A673 (cell line): ENCODE measurements around the gene SDHB. TPM values are rescaled to one million over a fixed set of nuclear protein-coding genes. Genes with fewer than 3 reads are reported as not detected.
A peak's percentile ranks its signal among the peaks of the same experiment; 100 is the strongest.

Experiments used
- BruUV-seq: library from RNA; stranded (reverse); fragments of 400-500 nt; replicated peaks from 2 replicates; lab custom pipeline; 2021; lab: Mats Ljungman, UMichigan
- CTCF ChIA-PET: fragments of 300-600 bp; sonication (Branson Sonifier 250); formaldehyde crosslinking; loops from one replicate; lab custom pipeline; 2022; ENCODE audit warnings: antibody characterized with exemption; lab: Charles Lee
- POLR2A ChIA-PET: fragments of 300-600 bp; sonication (Branson Sonifier 250); formaldehyde crosslinking; loops from one replicate; lab custom pipeline; 2022; ENCODE audit warnings: antibody characterized with exemption; ENCODE audit not compliant: low non-redundant PET; lab: Charles Lee
- DNase-seq: peaks from one replicate; pipeline ENCODE4 v3.0.0-alpha.2; 2015; ENCODE audit warnings: low spot score
- H3K27ac ChIP-seq: fragments of 200-600 bp; sonication (generic); 2 replicates; pipeline ENCODE4 v1.5.1; 2016; ENCODE audit warnings: mixed run types, low read depth, mild to moderate bottlenecking, mixed read lengths, antibody characterized with exemption, low read length; ENCODE audit not compliant: poor library complexity, severe bottlenecking
- H3K27me3 ChIP-seq: fragments of 200-600 bp; sonication (generic); replicated peaks from 2 replicates; pipeline ENCODE4 v1.6.1; 2017; ENCODE audit warnings: mixed run types, low read depth, mild to moderate bottlenecking, mixed read lengths, antibody characterized with exemption, low read length; ENCODE audit not compliant: insufficient read depth, poor library complexity
- H3K36me3 ChIP-seq: fragments of 200-600 bp; sonication (generic); 2 replicates; pipeline ENCODE4 v1.6.1; 2016; ENCODE audit warnings: mixed run types, mild to moderate bottlenecking, mixed read lengths, antibody characterized with exemption, low read length; ENCODE audit not compliant: insufficient read depth, poor library complexity, severe bottlenecking
- H3K4me1 ChIP-seq: fragments of 200-600 bp; sonication (generic); 2 replicates; pipeline ENCODE4 v1.6.1; 2017; ENCODE audit warnings: mixed run types, mild to moderate bottlenecking, mixed read lengths, antibody characterized with exemption, low read length; ENCODE audit not compliant: insufficient read depth, poor library complexity, severe bottlenecking
- H3K4me3 ChIP-seq: fragments of 200-600 bp; sonication (generic); 2 replicates; pipeline ENCODE4 v1.5.1; 2016; ENCODE audit warnings: low read depth, mixed run types, mild to moderate bottlenecking, mixed read lengths, low read length; ENCODE audit not compliant: poor library complexity, severe bottlenecking
- H3K9me3 ChIP-seq: fragments of 200-600 bp; sonication (generic); 2 replicates; pipeline ENCODE4 v1.6.1; 2016; ENCODE audit warnings: mixed run types, low read depth, mild to moderate bottlenecking, mixed read lengths, antibody characterized with exemption, low read length; ENCODE audit not compliant: poor library complexity, severe bottlenecking
- EZH2 ChIP-seq: fragments of 200-600 bp; sonication (generic); IDR thresholded peaks from 2 replicates; pipeline ENCODE4 v1.6.1; 2017; ENCODE audit warnings: borderline replicate concordance, low read depth, mild to moderate bottlenecking, mixed read lengths, antibody characterized with exemption, low read length; ENCODE audit not compliant: poor library complexity, severe bottlenecking
- intact Hi-C: fragments of 100-400 bp; cut with micrococcal nuclease; formaldehyde crosslinking; loops from one replicate; pipeline ENCODE4 v1.10.0; 2022; ENCODE audit not compliant: unreplicated experiment
- total RNA-seq: library from RNA; stranded (reverse); gene quantifications from 2 replicates; pipeline ENCODE4 v1.2.3, GENCODE V29; 2021
- TF ChIP-seq, protein P1 (sequence below): fragments of 300-800, 200-600 bp; sonication (generic); conservative IDR thresholded peaks from 2 replicates; pipeline ENCODE4 v1.5.1; 2017; ENCODE audit warnings: low read depth, mild to moderate bottlenecking, antibody characterized with exemption, low read length, moderate library complexity, mixed read lengths

Gene SDHB
- total RNA-seq, 1 experiment from 2014 or later: 208 TPM

DNA sequence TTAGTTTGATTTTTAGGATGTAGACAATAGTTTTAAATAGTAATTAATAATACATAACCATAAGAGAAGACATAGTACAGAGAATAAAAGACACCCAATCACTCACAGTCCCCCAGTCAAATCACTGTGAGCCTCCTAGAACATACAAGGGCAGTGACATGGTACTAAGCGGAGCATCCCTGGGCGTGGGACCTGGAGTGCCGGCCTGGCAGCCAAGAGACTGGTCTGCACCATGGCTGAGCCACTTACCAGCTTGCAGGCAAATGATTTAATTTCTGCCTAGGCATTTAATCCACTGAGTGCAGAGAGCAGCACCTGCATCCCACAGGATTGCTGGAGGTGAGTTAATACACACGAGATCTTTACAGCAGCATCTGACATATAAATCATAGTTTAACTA lies 20.4 kb downstream of the SDHB start:
- TF ChIP-seq, protein P1, sequence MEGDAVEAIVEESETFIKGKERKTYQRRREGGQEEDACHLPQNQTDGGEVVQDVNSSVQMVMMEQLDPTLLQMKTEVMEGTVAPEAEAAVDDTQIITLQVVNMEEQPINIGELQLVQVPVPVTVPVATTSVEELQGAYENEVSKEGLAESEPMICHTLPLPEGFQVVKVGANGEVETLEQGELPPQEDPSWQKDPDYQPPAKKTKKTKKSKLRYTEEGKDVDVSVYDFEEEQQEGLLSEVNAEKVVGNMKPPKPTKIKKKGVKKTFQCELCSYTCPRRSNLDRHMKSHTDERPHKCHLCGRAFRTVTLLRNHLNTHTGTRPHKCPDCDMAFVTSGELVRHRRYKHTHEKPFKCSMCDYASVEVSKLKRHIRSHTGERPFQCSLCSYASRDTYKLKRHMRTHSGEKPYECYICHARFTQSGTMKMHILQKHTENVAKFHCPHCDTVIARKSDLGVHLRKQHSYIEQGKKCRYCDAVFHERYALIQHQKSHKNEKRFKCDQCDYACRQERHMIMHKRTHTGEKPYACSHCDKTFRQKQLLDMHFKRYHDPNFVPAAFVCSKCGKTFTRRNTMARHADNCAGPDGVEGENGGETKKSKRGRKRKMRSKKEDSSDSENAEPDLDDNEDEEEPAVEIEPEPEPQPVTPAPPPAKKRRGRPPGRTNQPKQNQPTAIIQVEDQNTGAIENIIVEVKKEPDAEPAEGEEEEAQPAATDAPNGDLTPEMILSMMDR: no peak
- no peak for TF ChIP-seq EZH2
- CTCF ChIA-PET: no interaction called here
- POLR2A ChIA-PET: no interaction called here

DNA sequence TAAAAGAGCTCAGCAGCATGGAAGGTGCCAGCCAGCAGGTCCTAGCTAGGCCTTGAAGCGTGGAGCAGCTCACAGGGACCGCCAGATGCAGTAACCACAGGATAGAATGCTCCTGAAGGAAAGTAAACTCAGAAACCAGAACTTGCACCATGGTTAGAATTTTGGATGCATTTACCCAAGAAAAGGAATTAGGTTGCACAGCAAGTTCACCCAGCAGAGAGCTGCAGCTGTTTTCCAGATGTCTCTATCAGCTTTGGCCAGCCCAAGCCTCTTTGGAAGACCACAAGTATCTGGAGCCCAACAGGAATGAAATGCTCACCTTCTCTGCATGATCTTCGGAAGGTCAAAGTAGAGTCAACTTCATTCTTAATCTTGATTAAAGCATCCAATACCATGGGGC lies 21.1 kb downstream of the SDHB start:
- no peak for DNase-seq
- POLR2A ChIA-PET: no interaction called here
- intact Hi-C loops: no loop called here
- no TSS peak for BruUV-seq
- TF ChIP-seq, protein P1: no peak
- TF ChIP-seq EZH2: no peak
- CTCF ChIA-PET: no interaction called here
- H3K27me3 ChIP-seq: no peaks in the 10 kb centered on the region
- no peak overlapping the region for H3K4me3 ChIP-seq
- peaks cover 22% of the 10 kb centered on the region for H3K36me3 ChIP-seq
- H3K27ac ChIP-seq: no peak overlapping the region
- H3K9me3 ChIP-seq: no peaks in the 10 kb centered on the region
- H3K4me1 ChIP-seq: peaks cover 26% of the 10 kb centered on the region

More for the DNA sequence above, 20.4 kb downstream of the SDHB start:
- BruUV-seq: no TSS peak
- intact Hi-C loops: no loop called here
- peaks cover 20% of the 10 kb centered on the region for H3K36me3 ChIP-seq
- no peak overlapping the region for H3K27ac ChIP-seq
- no peak overlapping the region for H3K4me3 ChIP-seq
- H3K9me3 ChIP-seq: no peaks in the 10 kb centered on the region
- DNase-seq: no peak
- H3K4me1 ChIP-seq: peaks cover 26% of the 10 kb centered on the region
- H3K27me3 ChIP-seq: no peaks in the 10 kb centered on the region

DNA sequence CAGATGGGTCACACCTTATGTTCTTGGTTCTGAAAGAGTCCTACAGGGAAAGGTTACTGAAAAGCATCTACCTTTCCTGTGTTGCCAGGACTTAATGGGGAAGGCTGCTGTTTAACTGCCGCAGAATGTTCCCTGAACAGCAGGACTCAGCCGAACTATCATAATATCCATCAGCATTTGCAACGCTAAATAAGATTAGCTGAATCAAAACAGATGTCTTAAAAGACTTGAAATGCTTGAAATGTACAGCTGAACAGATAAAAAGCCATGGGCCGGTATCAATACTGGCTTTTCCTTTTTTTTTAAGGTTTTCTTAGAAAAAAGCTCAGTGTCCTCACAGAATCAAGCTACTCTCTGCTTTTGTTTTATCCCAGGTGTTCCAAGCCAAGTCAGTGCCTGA lies 22.4 kb downstream of the SDHB start:
- ChIA-PET CTCF (no interaction called here), POLR2A (no interaction called here)
- Histone ChIP-seq H3K27ac (peak overlapping the region; percentile 56), H3K27me3 (no peaks in the 10 kb centered on the region), H3K4me1 (peaks cover 26% of the 10 kb centered on the region), H3K4me3 (no peak overlapping the region), H3K9me3 (no peaks in the 10 kb centered on the region), H3K36me3 (peaks cover 34% of the 10 kb centered on the region)
- peak; percentile 70 for DNase-seq
- no TSS peak for BruUV-seq
- intact Hi-C loops: no loop called here
- TF ChIP-seq, protein P1: no peak
- TF ChIP-seq EZH2: no peak
